ENCODE measurements around the gene CLIC3. TPM values are rescaled to one million over a fixed set of nuclear protein-coding genes. Genes with fewer than 3 reads are reported as not detected.

CLIC3 gene
- total RNA-seq, 1 donor from 2014 or later: not detected

- Mint-ChIP-seq H3K36me3 (ENCODE audit: insufficient read depth) (peaks cover 2% of the 10 kb centered on the region), H3K27me3 (peaks cover 3% of the 10 kb centered on the region), H3K4me3 (ENCODE audit: low read depth) (no peak overlapping the region), H3K9me3 (ENCODE audit: low read depth) (no peaks in the 10 kb centered on the region), H3K27ac (no peak overlapping the region), H3K4me1 (ENCODE audit: low read depth) (no peaks in the 10 kb centered on the region)
- DNase-seq (ENCODE audit: low spot score, unreplicated experiment): no peak
- TF ChIP-seq CTCF (IDR thresholded peaks at IDR 0.05; ENCODE audit: unreplicated experiment): no peak
Observed at GRCh38 chr9:137037483-137037882, 41.1 kb upstream of the CLIC3 start.

- DNase-seq (ENCODE audit: low spot score, unreplicated experiment): no peak
- no peaks in the 10 kb centered on the region for H3K9me3 Mint-ChIP-seq (ENCODE audit: low read depth)
- H3K27me3 Mint-ChIP-seq: peaks cover 3% of the 10 kb centered on the region
- H3K36me3 Mint-ChIP-seq (ENCODE audit: insufficient read depth): peaks cover 2% of the 10 kb centered on the region
- H3K4me3 Mint-ChIP-seq (ENCODE audit: low read depth): no peak overlapping the region
- no peaks in the 10 kb centered on the region for H3K4me1 Mint-ChIP-seq (ENCODE audit: low read depth)
- no peak for TF ChIP-seq CTCF (IDR thresholded peaks at IDR 0.05; ENCODE audit: unreplicated experiment)
- no peak overlapping the region for H3K27ac Mint-ChIP-seq
Observed at GRCh38 chr9:137037035-137037434, 40.7 kb upstream of the CLIC3 start.

GRCh38 chr9:137035937-137036336 is 39.6 kb upstream of the CLIC3 start:
- H3K36me3 Mint-ChIP-seq (ENCODE audit: insufficient read depth): peaks cover 2% of the 10 kb centered on the region
- no peaks in the 10 kb centered on the region for H3K4me1 Mint-ChIP-seq (ENCODE audit: low read depth)
- H3K27ac Mint-ChIP-seq: no peak overlapping the region
- H3K9me3 Mint-ChIP-seq (ENCODE audit: low read depth): no peaks in the 10 kb centered on the region
- no peak for DNase-seq (ENCODE audit: low spot score, unreplicated experiment)
- peaks cover 3% of the 10 kb centered on the region for H3K27me3 Mint-ChIP-seq
- no peak overlapping the region for H3K4me3 Mint-ChIP-seq (ENCODE audit: low read depth)
- TF ChIP-seq CTCF (IDR thresholded peaks at IDR 0.05; ENCODE audit: unreplicated experiment): no peak

GRCh38 chr9:137035507-137035834 is 39.1 kb upstream of the CLIC3 start:
- no peak for DNase-seq (ENCODE audit: low spot score, unreplicated experiment)
- Mint-ChIP-seq H3K36me3 (ENCODE audit: insufficient read depth) (peaks cover 2% of the 10 kb centered on the region), H3K9me3 (ENCODE audit: low read depth) (no peaks in the 10 kb centered on the region), H3K27ac (no peak overlapping the region), H3K4me3 (ENCODE audit: low read depth) (no peak overlapping the region), H3K27me3 (peaks cover 3% of the 10 kb centered on the region), H3K4me1 (ENCODE audit: low read depth) (no peaks in the 10 kb centered on the region)
- no peak for TF ChIP-seq CTCF (IDR thresholded peaks at IDR 0.05; ENCODE audit: unreplicated experiment)

- peak; percentile 75 for DNase-seq (ENCODE audit: low spot score, unreplicated experiment)
- Mint-ChIP-seq H3K4me3 (ENCODE audit: low read depth) (no peak overlapping the region), H3K27me3 (peaks cover 3% of the 10 kb centered on the region), H3K9me3 (ENCODE audit: low read depth) (no peaks in the 10 kb centered on the region), H3K36me3 (ENCODE audit: insufficient read depth) (peaks cover 2% of the 10 kb centered on the region), H3K27ac (no peak overlapping the region), H3K4me1 (ENCODE audit: low read depth) (no peaks in the 10 kb centered on the region)
- peak; percentile 87 for TF ChIP-seq CTCF (IDR thresholded peaks at IDR 0.05; ENCODE audit: unreplicated experiment)
Observed at GRCh38 chr9:137034709-137035506, 38.5 kb upstream of the CLIC3 start.
